ENCODE results near the gene LCLAT1. TPM values are rescaled to one million over a fixed set of nuclear protein-coding genes. Genes with fewer than 3 reads are reported as not detected.

LCLAT1 gene
- total and polyA plus RNA-seq, 4 donors: 10.3 to 21.1 (median 11.9) TPM

DNA sequence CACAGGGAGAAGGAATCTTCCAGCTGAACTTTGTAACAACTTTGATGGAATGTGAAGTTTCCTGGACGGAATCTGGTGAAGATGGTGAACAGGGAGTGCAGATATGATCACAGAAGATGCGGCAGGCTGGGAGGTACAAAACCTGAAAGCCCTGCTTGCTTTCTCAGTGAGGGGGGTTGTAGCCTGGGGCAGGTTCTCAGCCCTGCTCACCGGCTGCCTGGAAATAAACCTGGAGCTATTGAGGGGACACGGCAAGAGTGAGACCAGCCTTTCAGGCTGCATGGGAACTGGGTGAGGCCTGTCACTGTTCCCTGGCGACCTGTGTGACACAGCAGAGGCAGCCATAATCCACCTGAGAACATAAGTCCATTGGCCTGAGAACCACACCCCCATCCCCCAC lies 174.8 kb downstream of the LCLAT1 start:
- no peak for DNase-seq (ENCODE audit: low read depth in 4 of 6, low spot score in 6 of 6)

GRCh38 chr2:30622452-30622851 lies 175.4 kb downstream of the LCLAT1 start:
- no peaks in the 10 kb centered on the region for H3K9me3 ChIP-seq (ENCODE audit: control insufficient read depth, insufficient read depth, low read length)
- no peaks in the 10 kb centered on the region for H3K36me3 ChIP-seq (ENCODE audit: control insufficient read depth, insufficient read depth, low read length)
- no peak for DNase-seq (ENCODE audit: low read depth in 4 of 6, low spot score in 6 of 6)
- WGBS (ENCODE audit: insufficient coverage): 100% methylated on average over 2 of the region's 4 CpGs
- no peaks in the 10 kb centered on the region for H3K4me1 ChIP-seq (ENCODE audit: control insufficient read depth, insufficient read depth, low read length)
- H3K27me3 ChIP-seq (ENCODE audit: control insufficient read depth, insufficient read depth, low read length): no peaks in the 10 kb centered on the region
- no peak overlapping the region for H3K4me3 ChIP-seq (ENCODE audit: low read depth, low read length)
- H3K27ac ChIP-seq (ENCODE audit: low read depth, low read length): no peak overlapping the region

More for the DNA sequence above, 174.8 kb downstream of the LCLAT1 start:
- no peaks in the 10 kb centered on the region for H3K27me3 ChIP-seq (ENCODE audit: control insufficient read depth, insufficient read depth, low read length)
- no peaks in the 10 kb centered on the region for H3K4me1 ChIP-seq (ENCODE audit: control insufficient read depth, insufficient read depth, low read length)
- no peak overlapping the region for H3K27ac ChIP-seq (ENCODE audit: low read depth, low read length)
- H3K36me3 ChIP-seq (ENCODE audit: control insufficient read depth, insufficient read depth, low read length): no peaks in the 10 kb centered on the region
- WGBS (ENCODE audit: insufficient coverage): 93% methylated on average over 5 of the region's 5 CpGs
- H3K9me3 ChIP-seq (ENCODE audit: control insufficient read depth, insufficient read depth, low read length): no peaks in the 10 kb centered on the region
- no peak overlapping the region for H3K4me3 ChIP-seq (ENCODE audit: low read depth, low read length)

- H3K4me1 ChIP-seq (ENCODE audit: control insufficient read depth, insufficient read depth, low read length): no peaks in the 10 kb centered on the region
- H3K9me3 ChIP-seq (ENCODE audit: control insufficient read depth, insufficient read depth, low read length): no peaks in the 10 kb centered on the region
- H3K36me3 ChIP-seq (ENCODE audit: control insufficient read depth, insufficient read depth, low read length): no peaks in the 10 kb centered on the region
- no peak overlapping the region for H3K4me3 ChIP-seq (ENCODE audit: low read depth, low read length)
- no peak overlapping the region for H3K27ac ChIP-seq (ENCODE audit: low read depth, low read length)
- no peak for DNase-seq (ENCODE audit: low read depth in 4 of 6, low spot score in 6 of 6)
- H3K27me3 ChIP-seq (ENCODE audit: control insufficient read depth, insufficient read depth, low read length): no peaks in the 10 kb centered on the region
Measured at GRCh38 chr2:30625276-30625675, 178.2 kb downstream of the LCLAT1 start.

DNA sequence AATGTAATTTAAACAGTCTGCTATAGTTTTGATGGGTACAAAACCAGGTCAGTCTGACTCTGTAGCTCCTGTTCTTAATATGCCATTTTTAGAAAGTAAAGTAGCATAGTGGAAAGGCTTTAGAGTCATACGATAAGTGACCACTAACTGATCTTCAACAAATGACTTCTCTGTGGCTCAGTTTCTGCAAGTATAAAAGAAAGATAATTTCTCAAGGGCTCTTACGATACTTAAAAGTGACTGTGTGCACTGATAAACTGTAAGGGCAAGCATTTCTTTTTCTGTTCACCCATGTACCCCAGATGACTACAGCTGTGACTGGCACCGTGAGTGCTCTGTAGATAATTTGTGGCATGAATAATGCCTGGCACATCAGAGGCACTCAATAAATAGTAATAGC lies 178.7 kb downstream of the LCLAT1 start:
- Histone ChIP-seq H3K36me3 (ENCODE audit: control insufficient read depth, insufficient read depth, low read length) (no peaks in the 10 kb centered on the region), H3K4me1 (ENCODE audit: control insufficient read depth, insufficient read depth, low read length) (no peaks in the 10 kb centered on the region), H3K4me3 (ENCODE audit: low read depth, low read length) (no peak overlapping the region), H3K9me3 (ENCODE audit: control insufficient read depth, insufficient read depth, low read length) (no peaks in the 10 kb centered on the region), H3K27ac (ENCODE audit: low read depth, low read length) (no peak overlapping the region), H3K27me3 (ENCODE audit: control insufficient read depth, insufficient read depth, low read length) (no peaks in the 10 kb centered on the region)
- WGBS (ENCODE audit: insufficient coverage): no CpG with 5 or more reads among the region's 3 CpGs
- no peak for DNase-seq (ENCODE audit: low read depth in 4 of 6, low spot score in 6 of 6)

DNA sequence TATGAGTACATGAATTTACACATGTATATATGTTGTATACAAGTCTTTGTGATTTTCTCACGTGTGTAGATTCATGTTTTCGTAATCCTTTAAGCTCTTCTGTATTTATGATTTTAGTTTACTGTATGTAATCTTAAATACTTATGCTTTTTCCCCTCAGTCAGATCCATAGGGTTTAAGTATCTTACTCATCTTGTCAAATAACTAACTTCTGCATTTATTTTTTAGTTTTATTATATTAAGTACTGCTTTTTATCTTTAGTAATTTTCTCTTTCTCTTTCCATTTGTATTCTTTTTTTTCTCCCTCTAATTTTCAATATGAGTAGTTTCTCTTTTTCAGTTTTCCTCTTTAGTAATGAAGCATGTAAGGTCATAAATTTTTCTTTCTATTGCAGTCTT lies 179.4 kb downstream of the LCLAT1 start:
- Histone ChIP-seq H3K27ac (ENCODE audit: low read depth, low read length) (no peak overlapping the region), H3K9me3 (ENCODE audit: control insufficient read depth, insufficient read depth, low read length) (no peaks in the 10 kb centered on the region), H3K4me1 (ENCODE audit: control insufficient read depth, insufficient read depth, low read length) (no peaks in the 10 kb centered on the region), H3K36me3 (ENCODE audit: control insufficient read depth, insufficient read depth, low read length) (no peaks in the 10 kb centered on the region), H3K27me3 (ENCODE audit: control insufficient read depth, insufficient read depth, low read length) (no peaks in the 10 kb centered on the region), H3K4me3 (ENCODE audit: low read depth, low read length) (no peak overlapping the region)
- no peak for DNase-seq (ENCODE audit: low read depth in 4 of 6, low spot score in 6 of 6)
- no CpG with 5 or more reads among the region's 2 CpGs for WGBS (ENCODE audit: insufficient coverage)

- H3K4me3 ChIP-seq (ENCODE audit: low read depth, low read length): no peak overlapping the region
- H3K9me3 ChIP-seq (ENCODE audit: control insufficient read depth, insufficient read depth, low read length): no peaks in the 10 kb centered on the region
- no peaks in the 10 kb centered on the region for H3K36me3 ChIP-seq (ENCODE audit: control insufficient read depth, insufficient read depth, low read length)
- no peak overlapping the region for H3K27ac ChIP-seq (ENCODE audit: low read depth, low read length)
- no peak for DNase-seq (ENCODE audit: low read depth in 4 of 6, low spot score in 6 of 6)
- no peaks in the 10 kb centered on the region for H3K27me3 ChIP-seq (ENCODE audit: control insufficient read depth, insufficient read depth, low read length)
- no peaks in the 10 kb centered on the region for H3K4me1 ChIP-seq (ENCODE audit: control insufficient read depth, insufficient read depth, low read length)
- WGBS (ENCODE audit: insufficient coverage): 98% methylated on average over 6 of the region's 8 CpGs
Measured at GRCh38 chr2:30627151-30627550, 180.1 kb downstream of the LCLAT1 start.

GRCh38 chr2:30628341-30628740 lies 181.3 kb downstream of the LCLAT1 start:
- DNase-seq (ENCODE audit: low read depth in 4 of 6, low spot score in 6 of 6): no peak
- H3K4me3 ChIP-seq (ENCODE audit: low read depth, low read length): no peak overlapping the region
- no CpG with 5 or more reads among the region's 2 CpGs for WGBS (ENCODE audit: insufficient coverage)
- no peaks in the 10 kb centered on the region for H3K9me3 ChIP-seq (ENCODE audit: control insufficient read depth, insufficient read depth, low read length)
- no peaks in the 10 kb centered on the region for H3K4me1 ChIP-seq (ENCODE audit: control insufficient read depth, insufficient read depth, low read length)
- no peak overlapping the region for H3K27ac ChIP-seq (ENCODE audit: low read depth, low read length)
- H3K36me3 ChIP-seq (ENCODE audit: control insufficient read depth, insufficient read depth, low read length): no peaks in the 10 kb centered on the region
- H3K27me3 ChIP-seq (ENCODE audit: control insufficient read depth, insufficient read depth, low read length): no peaks in the 10 kb centered on the region

- Histone ChIP-seq H3K4me1 (ENCODE audit: control insufficient read depth, insufficient read depth, low read length) (no peaks in the 10 kb centered on the region), H3K27me3 (ENCODE audit: control insufficient read depth, insufficient read depth, low read length) (no peaks in the 10 kb centered on the region), H3K4me3 (ENCODE audit: low read depth, low read length) (no peak overlapping the region), H3K27ac (ENCODE audit: low read depth, low read length) (no peak overlapping the region), H3K9me3 (ENCODE audit: control insufficient read depth, insufficient read depth, low read length) (no peaks in the 10 kb centered on the region), H3K36me3 (ENCODE audit: control insufficient read depth, insufficient read depth, low read length) (no peaks in the 10 kb centered on the region)
- no peak for DNase-seq (ENCODE audit: low read depth in 4 of 6, low spot score in 6 of 6)
- WGBS (ENCODE audit: insufficient coverage): 92% methylated on average over 4 of the region's 6 CpGs
Measured at GRCh38 chr2:30629866-30630265, 182.8 kb downstream of the LCLAT1 start.

DNA sequence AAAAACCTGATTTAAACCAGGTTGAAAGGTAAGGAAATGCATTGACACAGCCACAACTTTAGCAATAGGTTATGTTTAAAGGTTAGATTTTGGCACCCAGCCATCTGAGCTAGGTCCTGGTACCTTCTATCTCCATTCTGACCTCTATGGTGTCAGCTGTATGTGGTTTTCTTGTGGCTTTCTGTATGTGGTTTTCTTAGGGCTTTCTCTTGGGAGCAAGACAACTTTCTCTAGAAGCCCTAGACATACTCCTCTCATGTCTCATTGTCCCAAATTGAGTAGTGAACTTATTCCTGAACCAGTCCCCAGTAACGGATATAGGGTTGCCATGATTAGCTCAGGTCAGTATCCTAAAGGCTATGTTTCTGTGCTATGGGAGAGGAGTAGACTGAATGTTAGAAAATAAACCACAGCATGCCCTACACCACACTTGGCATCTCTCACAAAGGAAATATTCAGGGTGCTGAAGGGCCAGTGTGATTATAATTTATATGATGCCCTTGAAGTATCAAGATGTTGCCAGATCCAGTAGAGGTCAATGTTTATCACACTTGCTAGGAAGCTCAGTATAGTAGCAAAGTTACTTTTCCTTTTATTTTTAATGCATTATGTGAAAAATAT lies 184.1 kb downstream of the LCLAT1 start:
- DNase-seq (ENCODE audit: low read depth in 4 of 6, low spot score in 6 of 6): no peak

GRCh38 chr2:30633039-30633438 lies 186.0 kb downstream of the LCLAT1 start:
- H3K36me3 ChIP-seq (ENCODE audit: control insufficient read depth, insufficient read depth, low read length): no peaks in the 10 kb centered on the region
- H3K4me1 ChIP-seq (ENCODE audit: control insufficient read depth, insufficient read depth, low read length): no peaks in the 10 kb centered on the region
- H3K4me3 ChIP-seq (ENCODE audit: low read depth, low read length): no peak overlapping the region
- H3K27ac ChIP-seq (ENCODE audit: low read depth, low read length): no peak overlapping the region
- DNase-seq (ENCODE audit: low read depth in 4 of 6, low spot score in 6 of 6): no peak
- WGBS (ENCODE audit: insufficient coverage): 96% methylated on average over 3 of the region's 4 CpGs
- no peaks in the 10 kb centered on the region for H3K27me3 ChIP-seq (ENCODE audit: control insufficient read depth, insufficient read depth, low read length)
- no peaks in the 10 kb centered on the region for H3K9me3 ChIP-seq (ENCODE audit: control insufficient read depth, insufficient read depth, low read length)

More for the DNA sequence above, 184.1 kb downstream of the LCLAT1 start:
- no peaks in the 10 kb centered on the region for H3K9me3 ChIP-seq (ENCODE audit: control insufficient read depth, insufficient read depth, low read length)
- no peaks in the 10 kb centered on the region for H3K27me3 ChIP-seq (ENCODE audit: control insufficient read depth, insufficient read depth, low read length)
- no CpG with 5 or more reads among the region's 1 CpG for WGBS (ENCODE audit: insufficient coverage)
- H3K4me3 ChIP-seq (ENCODE audit: low read depth, low read length): no peak overlapping the region
- H3K36me3 ChIP-seq (ENCODE audit: control insufficient read depth, insufficient read depth, low read length): no peaks in the 10 kb centered on the region
- H3K27ac ChIP-seq (ENCODE audit: low read depth, low read length): no peak overlapping the region
- H3K4me1 ChIP-seq (ENCODE audit: control insufficient read depth, insufficient read depth, low read length): no peaks in the 10 kb centered on the region

Measured in spinal cord (tissue), 10 donors.